Cardiac muscle cell (in vitro differentiated cells and primary cell): Measurements from ENCODE around the gene NEK10. TPM values are rescaled to one million over a fixed set of nuclear protein-coding genes. Genes with fewer than 3 reads are reported as not detected.

Experiments
- DNase-seq, 2 donors: peaks; one replicate each; pipeline versions ENCODE4 v3.0.0 to v3.0.0-alpha.2; 2010 to 2017; ENCODE audit warnings: low read depth in 1 of 2, low spot score in 1 of 2
- H3K27ac ChIP-seq: fragments of 200-600 bp; sonication (generic); 2 replicates; pipeline ENCODE4 v1.5.1; 2016
- H3K27me3 ChIP-seq: fragments of 200-600 bp; sonication (generic); 2 replicates; pipeline ENCODE4 v1.6.0; 2016; ENCODE audit warnings: control low read depth
- H3K36me3 ChIP-seq: fragments of 200-600 bp; sonication (generic); 2 replicates; pipeline ENCODE4 v1.5.1; 2016; ENCODE audit warnings: control low read depth
- H3K4me1 ChIP-seq: fragments of 200-600 bp; sonication (generic); 2 replicates; pipeline ENCODE4 v1.8.1; 2017; ENCODE audit warnings: low read depth, mild to moderate bottlenecking, mixed run types
- H3K4me3 ChIP-seq: fragments of 200-600 bp; sonication (generic); 2 replicates; pipeline ENCODE4 v1.5.1; 2016; ENCODE audit warnings: mild to moderate bottlenecking
- H3K9me3 ChIP-seq: fragments of 200-600 bp; sonication (generic); 2 replicates; pipeline ENCODE4 v1.5.1; 2017; ENCODE audit warnings: low read depth, mild to moderate bottlenecking, control low read depth
- polyA plus RNA-seq: library from polyadenylated mRNA; unstranded; fragments of >200 nt; fragmentation: Nextera tagmentation; extraction: Ambion mirVana; gene quantifications from 2 replicates; pipeline ENCODE4 v1.2.1, GENCODE V29; 2016
- total RNA-seq: library from RNA; depleted of rRNA; stranded (reverse); fragments of >200 nt; gene quantifications from 2 replicates; pipeline ENCODE4 v1.2.3, GENCODE V29; 2016
- TF ChIP-seq, protein P1 (sequence below): IDR thresholded peaks from 2 replicates; pipeline ENCODE4 v1.5.1; 2012; ENCODE audit warnings: low read depth, mild to moderate bottlenecking, low read length

The NEK10 gene
- total and polyA plus RNA-seq, 2 experiments from 2014 or later, result 0.54 to 2.1 TPM

DNA sequence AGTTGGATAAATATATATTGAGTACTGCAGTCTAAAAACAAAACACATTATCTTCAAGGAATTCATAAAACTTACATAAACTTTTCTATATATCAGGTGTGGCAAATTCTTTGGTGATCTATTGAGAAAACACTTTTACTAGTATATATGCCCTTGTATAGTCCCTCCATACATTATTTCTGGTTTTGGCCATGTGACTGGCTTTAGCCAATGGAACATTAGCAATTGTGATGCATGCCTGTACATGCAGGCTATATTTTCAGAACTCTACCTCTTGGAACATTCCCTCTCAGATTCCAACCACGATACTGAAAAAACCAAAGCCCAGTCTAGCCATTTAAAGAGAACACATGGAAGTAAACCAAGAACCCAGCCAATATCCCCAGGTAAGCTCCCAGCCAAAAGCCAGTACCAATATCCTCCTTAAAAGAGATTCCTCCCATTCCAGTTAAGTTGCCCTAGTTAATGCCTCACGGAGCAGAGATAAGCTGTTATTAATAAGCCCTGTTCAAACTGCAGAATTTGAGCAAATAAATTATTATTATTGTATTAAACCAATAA, 152.8 kb downstream of the NEK10 start:
- H3K27me3 ChIP-seq, result no peaks in the 10 kb centered on the region
- no peaks in the 10 kb centered on the region for H3K36me3 ChIP-seq
- H3K4me1 ChIP-seq, result no peaks in the 10 kb centered on the region
- DNase-seq, result no peak
- H3K27ac ChIP-seq, result no peak overlapping the region
- TF ChIP-seq, protein P1, sequence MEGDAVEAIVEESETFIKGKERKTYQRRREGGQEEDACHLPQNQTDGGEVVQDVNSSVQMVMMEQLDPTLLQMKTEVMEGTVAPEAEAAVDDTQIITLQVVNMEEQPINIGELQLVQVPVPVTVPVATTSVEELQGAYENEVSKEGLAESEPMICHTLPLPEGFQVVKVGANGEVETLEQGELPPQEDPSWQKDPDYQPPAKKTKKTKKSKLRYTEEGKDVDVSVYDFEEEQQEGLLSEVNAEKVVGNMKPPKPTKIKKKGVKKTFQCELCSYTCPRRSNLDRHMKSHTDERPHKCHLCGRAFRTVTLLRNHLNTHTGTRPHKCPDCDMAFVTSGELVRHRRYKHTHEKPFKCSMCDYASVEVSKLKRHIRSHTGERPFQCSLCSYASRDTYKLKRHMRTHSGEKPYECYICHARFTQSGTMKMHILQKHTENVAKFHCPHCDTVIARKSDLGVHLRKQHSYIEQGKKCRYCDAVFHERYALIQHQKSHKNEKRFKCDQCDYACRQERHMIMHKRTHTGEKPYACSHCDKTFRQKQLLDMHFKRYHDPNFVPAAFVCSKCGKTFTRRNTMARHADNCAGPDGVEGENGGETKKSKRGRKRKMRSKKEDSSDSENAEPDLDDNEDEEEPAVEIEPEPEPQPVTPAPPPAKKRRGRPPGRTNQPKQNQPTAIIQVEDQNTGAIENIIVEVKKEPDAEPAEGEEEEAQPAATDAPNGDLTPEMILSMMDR, result no peak
- H3K4me3 ChIP-seq, result no peak overlapping the region
- no peaks in the 10 kb centered on the region for H3K9me3 ChIP-seq

DNA sequence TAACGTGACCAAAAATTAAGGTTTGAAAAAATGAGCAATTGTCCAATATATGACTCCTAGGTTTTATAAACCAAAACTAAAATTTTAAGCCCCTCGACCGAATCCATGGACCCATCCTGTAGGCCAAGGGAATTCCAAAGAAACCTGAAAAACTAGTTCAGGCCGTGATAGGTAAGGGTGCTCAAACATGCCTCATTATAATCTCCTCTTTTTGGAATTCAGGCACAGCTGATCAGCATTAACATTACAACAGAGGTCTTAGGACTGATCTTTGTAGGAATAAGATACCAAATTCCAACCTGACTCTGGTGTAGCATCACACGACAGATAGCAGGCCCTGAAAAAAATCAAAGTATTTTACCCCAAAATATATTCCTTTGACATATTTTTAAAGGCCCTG, 155.7 kb downstream of the NEK10 start:
- DNase-seq, result no peak
- no peaks in the 10 kb centered on the region for H3K9me3 ChIP-seq
- TF ChIP-seq, protein P1, result no peak

DNA sequence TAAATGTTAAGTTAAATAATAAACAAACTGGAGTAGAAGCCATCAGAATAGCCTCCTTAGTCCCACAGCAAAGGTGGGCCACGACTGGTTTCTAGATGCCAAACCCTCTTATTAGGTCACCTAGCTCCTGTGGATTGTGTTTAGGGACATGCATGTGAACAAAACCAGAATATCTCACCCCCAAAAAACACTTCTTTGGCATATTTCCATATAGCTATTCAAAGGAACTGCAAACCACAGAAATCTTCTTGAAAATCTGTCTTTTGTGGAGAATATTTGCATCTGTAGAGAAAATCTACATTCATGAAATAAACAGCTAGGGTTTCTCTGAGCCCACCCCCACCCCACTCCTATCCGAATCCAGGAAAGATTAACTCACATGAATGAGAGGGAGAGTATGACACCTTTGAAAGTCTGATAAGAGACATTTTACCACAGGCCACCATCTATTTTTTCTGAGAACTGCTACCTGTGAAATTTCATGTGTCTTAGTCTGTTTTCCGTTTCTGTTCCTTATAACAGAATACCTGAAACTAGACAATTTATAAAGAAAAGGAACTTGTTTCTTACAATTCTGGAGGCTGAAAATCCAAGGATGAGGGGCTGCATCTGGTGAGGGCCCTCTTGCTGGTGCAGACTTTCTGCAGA, 159.4 kb downstream of the NEK10 start:
- no peaks in the 10 kb centered on the region for H3K4me1 ChIP-seq
- H3K36me3 ChIP-seq, result no peaks in the 10 kb centered on the region
- TF ChIP-seq, protein P1, result no peak
- H3K4me3 ChIP-seq, result no peak overlapping the region
- H3K27ac ChIP-seq, result no peak overlapping the region
- H3K9me3 ChIP-seq, result no peaks in the 10 kb centered on the region
- no peaks in the 10 kb centered on the region for H3K27me3 ChIP-seq
- DNase-seq, result no peak

More for the DNA sequence above, 155.7 kb downstream of the NEK10 start:
- H3K36me3 ChIP-seq, result no peaks in the 10 kb centered on the region
- H3K27me3 ChIP-seq, result no peaks in the 10 kb centered on the region
- H3K27ac ChIP-seq, result no peak overlapping the region
- H3K4me1 ChIP-seq, result no peaks in the 10 kb centered on the region
- H3K4me3 ChIP-seq, result no peak overlapping the region

DNA sequence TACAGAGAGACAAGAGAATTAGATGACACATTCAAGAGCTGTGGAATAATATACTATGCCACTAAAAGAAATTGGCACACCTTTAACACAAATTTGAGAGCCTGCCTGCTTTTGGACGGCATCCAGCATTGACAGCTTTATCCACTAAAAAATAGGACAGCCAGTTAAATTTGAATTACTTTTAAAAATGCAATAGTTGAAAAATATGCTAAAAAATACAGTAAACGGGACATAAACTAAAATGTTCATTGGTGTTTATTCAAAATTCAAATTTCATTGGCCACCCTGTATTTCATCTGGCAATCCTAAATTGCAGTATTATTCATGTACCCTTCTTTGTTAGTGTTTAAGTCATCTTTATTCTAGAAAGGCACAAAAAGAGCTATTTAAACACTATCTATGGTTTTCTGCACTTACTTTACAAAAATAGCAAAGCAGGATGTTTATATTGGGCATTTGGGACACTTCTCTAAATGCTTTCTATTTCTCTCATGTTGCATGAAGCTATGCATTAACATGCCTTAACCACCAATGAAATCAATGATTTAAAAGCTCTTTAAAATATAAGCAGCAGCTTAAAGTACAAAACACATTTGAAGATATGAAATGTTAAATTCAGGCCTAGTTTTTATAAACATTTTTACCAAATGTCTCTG, 160.1 kb downstream of the NEK10 start:
- Histone ChIP-seq H3K4me3 (no peak overlapping the region), H3K4me1 (no peaks in the 10 kb centered on the region), H3K27ac (no peak overlapping the region), H3K9me3 (no peaks in the 10 kb centered on the region), H3K27me3 (no peaks in the 10 kb centered on the region), H3K36me3 (no peaks in the 10 kb centered on the region)
- no peak for DNase-seq
- TF ChIP-seq, protein P1, result no peak

DNA sequence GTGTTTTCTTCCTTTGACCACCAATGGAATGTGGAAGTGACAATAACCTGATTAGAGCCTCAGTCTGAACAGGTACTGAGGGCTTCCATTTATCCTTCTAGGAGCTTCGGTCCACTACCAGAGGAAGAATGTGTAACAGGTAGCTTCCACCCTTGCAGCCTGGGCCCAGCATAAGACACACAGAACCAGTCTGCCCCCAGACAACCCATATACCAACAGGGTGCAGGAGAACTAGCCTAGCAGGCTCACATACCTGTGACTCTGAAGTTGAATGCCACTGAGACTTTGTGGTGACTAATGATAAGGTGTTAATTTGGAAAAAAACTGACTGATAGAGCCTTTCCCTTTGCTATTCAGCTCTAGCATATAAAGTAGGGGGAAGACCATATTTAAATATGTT, 166.2 kb downstream of the NEK10 start:
- Histone ChIP-seq H3K27me3 (no peaks in the 10 kb centered on the region), H3K4me3 (no peak overlapping the region), H3K36me3 (no peaks in the 10 kb centered on the region), H3K4me1 (no peaks in the 10 kb centered on the region), H3K9me3 (no peaks in the 10 kb centered on the region), H3K27ac (no peak overlapping the region)
- DNase-seq, result no peak
- TF ChIP-seq, protein P1, result no peak
